Smooth muscle cell (in vitro differentiated cells): ENCODE measurements around the gene AP1M2. TPM values are rescaled to one million over a fixed set of nuclear protein-coding genes. Genes with fewer than 3 reads are reported as not detected.

Source experiments
- DNase-seq: peaks from one replicate; lab custom pipeline; 2025; ENCODE audit not compliant: unreplicated experiment; lab: John Stamatoyannopoulos, UW
- H2AFZ ChIP-seq: fragments of 200-600 bp; sonication (generic); 2 replicates; pipeline ENCODE4 v1.6.0; 2016; ENCODE audit warnings: antibody characterized with exemption, low read depth, mild to moderate bottlenecking
- H3F3A ChIP-seq: fragments of 200-600 bp; sonication (generic); 2 replicates; pipeline ENCODE4 v1.6.0; 2017; ENCODE audit warnings: antibody characterized with exemption, low read depth
- H3K27ac ChIP-seq: fragments of 200-600 bp; sonication (generic); 2 replicates; pipeline ENCODE4 v1.5.1; 2016; ENCODE audit warnings: low read depth, mild to moderate bottlenecking
- H3K27me3 ChIP-seq: fragments of 200-600 bp; sonication (generic); 2 replicates; pipeline ENCODE4 v1.6.1; 2016; ENCODE audit warnings: low read depth, mild to moderate bottlenecking
- H3K36me3 ChIP-seq: fragments of 200-600 bp; sonication (generic); 2 replicates; pipeline ENCODE4 v1.5.1; 2016; ENCODE audit warnings: low read depth
- H3K4me1 ChIP-seq: fragments of 200-600 bp; sonication (generic); 2 replicates; pipeline ENCODE4 v1.5.1; 2016; ENCODE audit warnings: low read depth
- H3K4me2 ChIP-seq: fragments of 200-600 bp; sonication (generic); 2 replicates; pipeline ENCODE4 v1.6.0; 2016; ENCODE audit warnings: mild to moderate bottlenecking
- H3K4me3 ChIP-seq: fragments of 200-600 bp; sonication (generic); 2 replicates; pipeline ENCODE4 v1.5.1; 2016; ENCODE audit warnings: mild to moderate bottlenecking
- H3K79me2 ChIP-seq: fragments of 200-600 bp; sonication (generic); 2 replicates; pipeline ENCODE4 v1.6.0; 2016; ENCODE audit warnings: low read depth, mild to moderate bottlenecking
- H3K9ac ChIP-seq: fragments of 200-600 bp; sonication (generic); 2 replicates; pipeline ENCODE4 v1.6.0; 2016; ENCODE audit warnings: low read depth
- H3K9me3 ChIP-seq: fragments of 200-600 bp; sonication (generic); replicated peaks from 2 replicates; pipeline ENCODE4 v1.5.1; 2016; ENCODE audit warnings: low read depth
- H4K20me1 ChIP-seq: fragments of 200-600 bp; sonication (generic); 2 replicates; pipeline ENCODE4 v1.6.0; 2016; ENCODE audit warnings: low read depth
- CTCF ChIP-seq: fragments of 200-600 bp; sonication (generic); IDR thresholded peaks from 2 replicates; pipeline ENCODE4 v1.5.1; 2017; ENCODE audit warnings: borderline replicate concordance, mild to moderate bottlenecking, antibody characterized with exemption; ENCODE audit not compliant: insufficient read depth, poor library complexity, severe bottlenecking
- WGBS: methylation state at CpG from one replicate; pipeline ENCODE4 v1.1.7; 2016; ENCODE audit warnings: low lambda C conversion rate; 5-methylcytosine and 5-hydroxymethylcytosine counted together
- polyA plus RNA-seq: library from polyadenylated mRNA; unstranded; fragments of >200 nt; fragmentation: Nextera tagmentation; extraction: Ambion mirVana; gene quantifications from 2 replicates; pipeline ENCODE4 v1.2.1, GENCODE V29; 2016
- total RNA-seq: library from RNA; depleted of rRNA; stranded (reverse); fragments of >200 nt; gene quantifications from 2 replicates; pipeline ENCODE4 v1.2.3, GENCODE V29; 2014

The AP1M2 gene
- total and polyA plus RNA-seq, 2 experiments from 2014 or later, result 8.8 to 37.1 TPM

GRCh38 chr19:10617409-10618121 is 30.5 kb upstream of the AP1M2 start:
- DNase-seq, result no peak
- peak overlapping the region; percentile 35 for H3K4me2 ChIP-seq

GRCh38 chr19:10615429-10616023 is 28.4 kb upstream of the AP1M2 start:
- Histone ChIP-seq H3K9ac (no peak overlapping the region), H3K4me2 (no peak overlapping the region), H3K27me3 (no peaks in the 10 kb centered on the region), H3K79me2 (peaks cover 48% of the 10 kb centered on the region), H3F3A (peaks cover 7% of the 10 kb centered on the region), H3K27ac (peak overlapping the region; percentile 11), H2AFZ (no peak overlapping the region), H3K36me3 (no peaks in the 10 kb centered on the region), H3K4me3 (no peak overlapping the region), H4K20me1 (peaks cover 44% of the 10 kb centered on the region), H3K4me1 (no peaks in the 10 kb centered on the region), H3K9me3 (no peaks in the 10 kb centered on the region)
- 99% methylated on average over 14 of the region's 14 CpGs for WGBS
- no peak for TF ChIP-seq CTCF
- no peak for DNase-seq

More at GRCh38 chr19:10617409-10618121, 30.5 kb upstream of the AP1M2 start:
- H3F3A ChIP-seq, result peaks cover 7% of the 10 kb centered on the region
- WGBS, result 63% methylated on average over 15 of the region's 15 CpGs
- H3K9me3 ChIP-seq, result no peaks in the 10 kb centered on the region
- H3K27me3 ChIP-seq, result no peaks in the 10 kb centered on the region
- no peak for TF ChIP-seq CTCF
- peaks cover 38% of the 10 kb centered on the region for H3K79me2 ChIP-seq
- H2AFZ ChIP-seq, result no peak overlapping the region
- H4K20me1 ChIP-seq, result peaks cover 36% of the 10 kb centered on the region
- no peak overlapping the region for H3K9ac ChIP-seq
- no peaks in the 10 kb centered on the region for H3K4me1 ChIP-seq
- H3K36me3 ChIP-seq, result no peaks in the 10 kb centered on the region
- peak overlapping the region; percentile 75 for H3K27ac ChIP-seq
- H3K4me3 ChIP-seq, result no peak overlapping the region

GRCh38 chr19:10612499-10613119 is 25.5 kb upstream of the AP1M2 start:
- no peak for TF ChIP-seq CTCF
- WGBS, result 97% methylated on average over 14 of the region's 15 CpGs
- H3K27ac ChIP-seq, result no peak overlapping the region
- H4K20me1 ChIP-seq, result peaks cover 51% of the 10 kb centered on the region
- H3K4me3 ChIP-seq, result no peak overlapping the region
- peaks cover 43% of the 10 kb centered on the region for H3K79me2 ChIP-seq
- no peaks in the 10 kb centered on the region for H3K4me1 ChIP-seq
- H3K9ac ChIP-seq, result no peak overlapping the region
- H3K9me3 ChIP-seq, result no peaks in the 10 kb centered on the region
- H3F3A ChIP-seq, result peaks cover 7% of the 10 kb centered on the region
- no peaks in the 10 kb centered on the region for H3K36me3 ChIP-seq
- no peak overlapping the region for H2AFZ ChIP-seq
- no peak overlapping the region for H3K4me2 ChIP-seq
- no peak for DNase-seq
- no peaks in the 10 kb centered on the region for H3K27me3 ChIP-seq
